Panc1 (cell line): ENCODE measurements around the gene WWOX. TPM values are rescaled to one million over a fixed set of nuclear protein-coding genes. Genes with fewer than 3 reads are reported as not detected.

Source experiments
- ATAC-seq: fragments of 200-7000 bp; cut with Tn5 transposase; 2 replicates; pipeline ENCODE4 v1.9.1; 2020; ENCODE audit warnings: mild to moderate bottlenecking, moderate library complexity
- BruUV-seq: library from RNA; stranded (reverse); fragments of 400-500 nt; replicated peaks from 2 replicates; lab custom pipeline; 2021; lab: Mats Ljungman, UMichigan
- CTCF ChIA-PET: fragments of 300-600 bp; sonication (Branson Sonifier 250); formaldehyde crosslinking; loops from one replicate; lab custom pipeline; 2022; ENCODE audit warnings: antibody characterized with exemption; lab: Charles Lee
- POLR2A ChIA-PET: fragments of 300-600 bp; sonication (Branson Sonifier 250); formaldehyde crosslinking; loops from one replicate; lab custom pipeline; 2022; ENCODE audit warnings: antibody characterized with exemption; lab: Charles Lee
- DNase-seq: peaks from one replicate; pipeline ENCODE4 v3.0.0-alpha.2; 2010; ENCODE audit warnings: low read depth, low spot score
- H3K27ac ChIP-seq: 2 replicates; pipeline ENCODE4 v1.5.1; 2011; ENCODE audit warnings: mild to moderate bottlenecking, low read length, inconsistent platforms
- H3K27me3 ChIP-seq: fragments of 200-500 bp; sonication (Bioruptor generic); 2 replicates; pipeline ENCODE4 v1.6.0; 2014; ENCODE audit warnings: low read length, inconsistent platforms; ENCODE audit not compliant: control insufficient read depth, insufficient read depth
- H3K36me3 ChIP-seq: fragments of 200-500 bp; sonication (Bioruptor generic); 2 replicates; pipeline ENCODE4 v1.5.1; 2014; ENCODE audit warnings: inconsistent platforms, mild to moderate bottlenecking, low read length, moderate library complexity; ENCODE audit not compliant: control insufficient read depth, insufficient read depth
- H3K4me1 ChIP-seq: 2 replicates; pipeline ENCODE4 v1.5.1; 2011; ENCODE audit warnings: inconsistent platforms, mild to moderate bottlenecking, low read length, moderate library complexity; ENCODE audit not compliant: control insufficient read depth, insufficient read depth
- H3K4me3 ChIP-seq, 2 experiments: 2 replicates each; pipeline ENCODE4 v1.5.1; 2011 to 2012; ENCODE audit warnings: low read depth in 2 of 2, low read length in 2 of 2, mild to moderate bottlenecking in 2 of 2, inconsistent platforms in 1 of 2, moderate library complexity in 1 of 2
- H3K9me3 ChIP-seq: fragments of 200-500 bp; sonication (Bioruptor generic); 2 replicates; pipeline ENCODE4 v1.5.1; 2014; ENCODE audit warnings: low read depth, mild to moderate bottlenecking, inconsistent platforms, low read length, moderate library complexity; ENCODE audit not compliant: control insufficient read depth, insufficient read depth
- CTCF ChIP-seq: fragments of 450-650 bp; IDR thresholded peaks from 2 replicates; pipeline ENCODE4 v1.5.1; 2017; ENCODE audit warnings: mild to moderate bottlenecking
- POLR2AphosphoS5 ChIP-seq: IDR thresholded peaks from 2 replicates; pipeline ENCODE4 v1.6.1; 2012; ENCODE audit warnings: mild to moderate bottlenecking, low read depth, low read length, moderate library complexity
- REST ChIP-seq, 2 experiments: IDR thresholded peaks; 2 replicates each; pipeline ENCODE4 v1.6.1; 2011 to 2012; ENCODE audit warnings: low read depth in 2 of 2, control low read depth in 1 of 2, low read length in 1 of 2, mild to moderate bottlenecking in 1 of 2, moderate library complexity in 1 of 2; ENCODE audit not compliant: insufficient read depth in 1 of 2
- SIN3A ChIP-seq: IDR thresholded peaks from 2 replicates; pipeline ENCODE4 v1.6.1; 2012; ENCODE audit warnings: low read depth, mild to moderate bottlenecking, low read length, moderate library complexity, borderline replicate concordance; ENCODE audit not compliant: insufficient read depth
- TCF7L2 ChIP-seq: IDR thresholded peaks from 2 replicates; pipeline ENCODE4 v1.6.1; 2011; ENCODE audit warnings: mild to moderate bottlenecking, low read depth, low read length, inconsistent platforms
- in situ Hi-C: cut with HindIII; loops from 2 replicates; pipeline ENCODE4 v1.10.0; 2016; ENCODE audit warnings: low sequenced_read_pairs, low pct_unique_long_range_greater_than_20kb
- intact Hi-C: fragments of 100-400 bp; cut with micrococcal nuclease; formaldehyde crosslinking; loops from one replicate; pipeline ENCODE4 v1.10.0; 2022; ENCODE audit not compliant: unreplicated experiment
- total RNA-seq: library from RNA; stranded (reverse); gene quantifications from one replicate; pipeline ENCODE4 v1.2.1, GENCODE V29; 2021; ENCODE audit not compliant: unreplicated experiment

Gene WWOX
- total RNA-seq, 1 experiment from 2014 or later = 12.5 TPM

- Histone ChIP-seq H3K9me3 (no peaks in the 10 kb centered on the region), H3K27me3 (no peaks in the 10 kb centered on the region), H3K36me3 (no peaks in the 10 kb centered on the region), H3K4me1 (no peaks in the 10 kb centered on the region), H3K27ac (no peak overlapping the region), H3K4me3 (no peak overlapping the region)
- TF ChIP-seq REST (IDR thresholded peaks at IDR 0.05; ENCODE audit: insufficient read depth in 1 of 2, low read depth in 2 of 2, low read length in 1 of 2) = no peak
- no peak for TF ChIP-seq CTCF
- in situ Hi-C loops (no loop called here), intact Hi-C loops (no loop called here)
- ATAC-seq = no peak
- no peak for DNase-seq
- POLR2A ChIA-PET = no interaction called here
- no TSS peak for BruUV-seq
- CTCF ChIA-PET = no interaction called here
Observed at GRCh38 chr16:78493573-78493972, 394.1 kb downstream of the WWOX start.

- no peak for DNase-seq
Observed at GRCh38 chr16:78494105-78494504, 394.7 kb downstream of the WWOX start.

More at GRCh38 chr16:78494105-78494504, 394.7 kb downstream of the WWOX start:
- Histone ChIP-seq H3K9me3 (no peaks in the 10 kb centered on the region), H3K36me3 (no peaks in the 10 kb centered on the region), H3K27ac (no peak overlapping the region), H3K4me1 (no peaks in the 10 kb centered on the region), H3K4me3 (no peak overlapping the region), H3K27me3 (no peaks in the 10 kb centered on the region)
- ChIA-PET POLR2A (no interaction called here), CTCF (no interaction called here)
- no TSS peak for BruUV-seq
- no peak for ATAC-seq
- in situ Hi-C loops = no loop called here
- TF ChIP-seq CTCF = no peak
- TF ChIP-seq TCF7L2 = no peak
- no peak for TF ChIP-seq REST (IDR thresholded peaks at IDR 0.05; ENCODE audit: insufficient read depth in 1 of 2, low read depth in 2 of 2, low read length in 1 of 2)
- no peak for TF ChIP-seq SIN3A
- TF ChIP-seq POLR2AphosphoS5 = no peak
- intact Hi-C loops = no loop called here
